GM19463 (cell line): ENCODE results near the gene SGCD.
"Not testable (repeated sequence)": the region's sequence is repeated elsewhere in the genome, so short reads cannot be mapped to it uniquely, and the experiment has no call there.

Source experiments
- ATAC-seq: cut with Tn5 transposase; IDR thresholded peaks from one replicate; pipeline ENCODE4 v1.9.1; 2021; ENCODE audit warnings: mild to moderate bottlenecking, moderate library complexity; ENCODE audit not compliant: unreplicated experiment

The SGCD gene

DNA sequence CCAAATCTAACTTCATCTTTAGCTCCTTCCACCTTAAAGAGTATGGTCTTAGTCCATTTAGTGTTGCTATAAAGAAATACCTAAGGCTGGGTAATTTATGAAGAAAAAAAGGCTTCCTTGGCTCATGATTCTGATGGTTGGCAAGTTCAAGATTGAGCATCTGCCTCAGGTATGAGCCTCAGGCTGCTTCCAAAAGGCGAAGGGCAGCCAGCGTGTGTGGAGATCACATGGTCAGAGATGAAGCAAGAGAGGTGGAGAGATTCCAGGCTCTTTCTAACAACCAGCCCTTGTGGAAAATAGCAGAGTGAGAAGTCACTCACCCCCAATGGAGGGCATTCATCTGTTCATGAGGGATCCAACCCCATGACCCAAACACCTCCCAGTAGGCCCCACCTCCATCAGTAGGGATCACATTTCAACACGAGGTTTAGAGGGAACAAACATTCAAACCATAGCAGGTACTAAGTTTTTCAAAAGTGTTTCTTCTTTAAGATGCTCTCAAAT lies 225.9 kb downstream of the SGCD start:
- ATAC-seq, result no peak

DNA sequence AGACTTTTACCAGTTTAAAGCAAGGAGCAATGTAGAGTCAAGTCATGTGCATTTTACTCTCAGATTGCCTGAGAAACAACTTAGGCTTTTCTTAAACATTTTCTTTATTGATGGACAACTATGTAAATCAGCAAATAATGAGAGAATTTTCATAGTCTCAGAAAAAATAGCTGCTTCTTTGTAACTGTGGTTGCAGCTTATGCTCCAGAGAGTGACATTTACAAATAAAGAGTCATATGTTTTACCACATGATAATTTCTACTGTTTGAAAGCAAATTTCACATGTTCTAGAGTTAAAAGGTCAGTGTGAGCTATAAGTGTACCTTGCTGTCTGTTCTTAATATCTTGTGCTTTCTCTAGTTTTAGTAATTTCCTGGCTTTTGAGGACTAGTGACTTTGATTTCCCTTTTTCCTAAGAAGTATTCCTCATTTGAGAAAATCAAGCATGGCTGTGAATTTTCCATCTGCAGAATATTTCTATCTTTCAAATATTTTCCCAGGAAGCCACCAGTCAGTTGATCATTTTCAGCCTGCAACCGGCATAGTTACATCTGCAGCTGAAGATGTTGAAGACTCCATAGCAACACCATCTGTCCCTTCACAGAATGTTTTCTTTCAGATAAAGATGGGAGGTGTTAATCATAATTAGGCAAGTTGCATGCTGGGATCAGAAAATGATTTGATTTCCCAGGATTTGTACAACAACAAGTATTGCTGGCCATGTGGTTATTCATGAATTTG lies 229.9 kb downstream of the SGCD start:
- ATAC-seq, result no peak

DNA sequence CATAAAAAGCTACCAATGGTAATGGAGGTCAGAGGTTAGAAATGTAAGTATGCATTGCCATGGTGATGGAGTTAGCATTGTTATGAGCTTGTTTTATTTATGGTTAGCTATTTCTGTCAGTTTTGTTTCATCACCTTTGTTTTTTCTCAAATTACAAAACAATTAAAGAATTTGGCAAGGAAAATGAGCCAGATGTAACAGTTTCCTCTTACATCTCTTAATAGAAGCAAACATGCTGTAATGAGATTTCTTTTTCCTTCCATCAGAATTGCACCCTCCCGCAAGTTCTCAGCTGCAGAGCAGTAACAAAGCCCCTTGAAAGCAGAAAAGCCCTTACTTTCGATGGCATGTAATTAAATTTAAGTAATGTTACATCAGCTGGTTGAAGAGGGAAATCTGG lies 233.0 kb downstream of the SGCD start:
- ATAC-seq, result no peak

DNA sequence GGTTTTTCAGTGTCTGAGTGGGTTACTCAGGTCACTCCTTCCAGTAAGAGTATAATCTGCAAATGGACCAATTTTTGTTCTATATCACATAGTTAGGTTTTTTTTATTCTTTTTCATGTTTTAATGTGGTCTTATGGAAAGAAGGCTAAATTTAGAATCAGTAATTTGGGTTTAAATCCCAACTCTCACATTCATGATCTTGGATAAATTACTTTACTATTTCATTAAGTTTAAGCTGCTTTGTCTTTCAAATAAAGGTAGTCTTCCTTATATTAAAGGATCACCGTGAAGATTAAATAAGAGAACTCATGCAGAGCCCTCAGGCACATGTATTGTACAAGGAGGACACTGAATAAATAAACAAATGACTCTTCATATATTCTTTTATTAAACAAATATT lies 234.7 kb downstream of the SGCD start:
- ATAC-seq, result no peak

DNA sequence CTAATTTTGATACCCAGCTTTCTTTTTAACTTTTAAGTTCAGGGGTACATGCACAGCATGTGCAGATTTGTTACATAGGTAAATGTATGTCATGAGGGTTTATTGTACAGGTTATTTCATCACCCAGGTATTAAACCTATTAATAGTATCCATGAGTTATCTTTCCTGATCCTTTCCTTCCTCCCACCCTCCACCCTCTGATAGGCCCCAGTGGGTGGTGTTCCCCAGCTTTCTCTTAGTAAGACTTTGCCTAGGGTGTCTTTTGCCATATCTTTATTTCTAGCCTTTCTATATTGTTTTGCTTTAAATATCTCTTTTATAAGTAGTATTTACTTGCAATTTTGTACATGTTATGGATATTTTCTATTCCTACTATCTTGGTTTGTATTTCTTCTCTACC lies 243.7 kb downstream of the SGCD start:
- no peak for ATAC-seq

DNA sequence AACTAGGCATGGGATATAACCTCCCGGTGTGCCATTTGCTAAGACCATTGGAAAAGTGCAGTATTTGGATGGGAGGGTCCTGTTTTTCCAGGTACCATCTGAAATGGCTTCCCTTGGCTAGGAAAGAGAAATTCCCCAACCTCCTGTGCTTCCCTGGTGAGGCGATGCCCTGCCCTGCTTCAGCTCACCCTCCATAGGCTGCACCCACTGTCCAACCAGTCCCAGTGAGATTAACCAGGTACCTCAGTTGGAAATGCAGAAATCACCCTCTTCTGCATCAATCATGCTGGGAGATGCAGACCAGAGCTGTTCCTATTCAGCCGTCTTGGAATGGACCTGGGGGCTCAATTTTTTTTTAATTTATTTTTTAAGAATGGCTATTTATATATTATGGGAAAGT lies 254.8 kb downstream of the SGCD start:
- no peak for ATAC-seq

DNA sequence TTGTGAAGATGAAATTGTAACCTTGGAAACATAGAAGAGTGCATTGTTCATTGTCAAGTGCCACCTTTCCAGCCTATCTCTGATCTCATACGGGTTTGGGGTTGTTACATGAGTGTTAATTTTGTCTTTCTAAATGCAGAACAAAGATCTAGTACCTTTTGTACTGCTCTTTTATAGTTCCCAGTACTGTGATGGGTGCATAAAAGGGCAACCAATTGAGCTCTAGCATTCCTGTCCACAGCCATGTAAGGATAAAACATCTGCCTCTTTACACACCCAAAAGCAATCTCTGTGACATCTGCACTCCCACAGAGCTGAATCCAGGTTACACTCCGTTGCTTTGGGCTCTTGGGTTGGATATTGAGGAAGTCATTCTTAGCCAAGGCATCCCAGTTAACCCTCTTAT lies 255.2 kb downstream of the SGCD start:
- ATAC-seq, result no peak

DNA sequence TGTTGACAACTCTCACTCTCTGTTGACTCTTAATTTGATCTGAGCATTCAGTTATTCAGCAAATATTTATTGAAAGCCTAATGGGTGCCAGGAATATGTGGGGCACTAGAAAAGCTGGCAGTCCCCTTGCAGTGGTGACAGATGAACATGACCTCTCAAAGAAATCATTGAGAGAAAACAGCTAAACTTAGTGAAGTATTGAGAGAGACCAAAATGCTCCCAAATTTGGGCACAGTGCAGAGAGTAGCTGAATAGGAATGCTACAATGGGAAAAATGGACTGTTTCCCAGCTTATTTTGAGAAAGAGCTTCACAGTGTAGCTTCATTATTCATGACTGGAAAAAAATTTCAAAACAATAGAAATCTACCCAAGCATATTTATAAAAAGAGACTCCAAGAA lies 257.9 kb downstream of the SGCD start:
- no peak for ATAC-seq

DNA sequence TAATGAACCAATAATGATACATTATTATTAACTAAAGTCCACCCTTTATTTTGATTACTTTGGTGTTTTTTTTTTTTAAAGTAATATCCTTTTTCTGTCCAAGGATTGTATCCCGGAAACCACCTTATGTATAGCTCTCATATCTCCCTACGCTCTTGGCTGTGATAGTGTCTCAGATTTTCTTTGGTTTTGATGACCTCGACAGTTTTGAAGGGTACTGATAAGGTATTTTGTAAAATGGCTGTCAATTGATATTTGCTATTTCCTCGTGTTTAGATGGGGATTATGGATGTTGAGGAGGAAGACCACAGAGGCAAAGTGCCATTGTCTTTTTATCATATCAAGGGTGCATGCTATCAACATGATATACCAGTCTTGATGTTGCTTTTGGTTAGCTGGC lies 259.0 kb downstream of the SGCD start:
- no peak for ATAC-seq

DNA sequence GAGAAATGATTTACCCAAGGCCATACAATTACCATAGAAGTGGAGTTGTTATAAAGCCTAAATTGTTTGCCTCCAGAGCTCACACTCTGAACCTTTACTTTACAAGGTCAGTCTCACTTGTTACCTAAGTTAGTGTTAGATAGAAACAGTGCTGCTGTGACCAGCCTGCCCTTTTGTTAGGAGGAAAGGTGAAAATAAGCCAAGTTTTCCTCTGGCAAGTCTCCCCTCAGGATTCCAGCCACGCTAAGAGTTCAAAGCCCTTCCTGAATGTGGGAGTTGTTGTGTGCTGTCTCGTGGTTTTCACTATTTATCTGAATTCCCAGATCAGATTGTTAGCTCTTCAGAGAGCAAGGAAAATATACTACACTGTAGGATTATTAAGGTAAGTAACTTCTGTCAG lies 260.0 kb downstream of the SGCD start:
- ATAC-seq, result no peak

DNA sequence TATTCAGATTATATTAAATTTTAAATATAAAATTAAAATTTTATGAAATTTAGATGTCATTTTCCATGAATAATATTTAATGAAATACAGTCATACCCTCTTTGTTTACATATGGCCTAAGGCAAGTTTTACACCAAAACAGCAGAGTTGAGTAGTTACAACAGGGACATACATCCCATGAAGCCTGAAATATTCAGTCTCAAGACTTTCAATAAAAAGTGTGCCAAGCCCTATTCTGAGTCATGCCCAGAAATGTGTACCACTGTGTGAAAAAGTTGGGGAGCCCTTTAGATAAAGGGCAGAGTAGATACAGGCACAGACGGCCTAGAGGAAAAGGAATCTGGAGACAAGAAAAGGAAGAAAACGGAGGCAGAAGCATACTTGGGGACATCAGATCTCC lies 261.3 kb downstream of the SGCD start:
- ATAC-seq, result no peak

DNA sequence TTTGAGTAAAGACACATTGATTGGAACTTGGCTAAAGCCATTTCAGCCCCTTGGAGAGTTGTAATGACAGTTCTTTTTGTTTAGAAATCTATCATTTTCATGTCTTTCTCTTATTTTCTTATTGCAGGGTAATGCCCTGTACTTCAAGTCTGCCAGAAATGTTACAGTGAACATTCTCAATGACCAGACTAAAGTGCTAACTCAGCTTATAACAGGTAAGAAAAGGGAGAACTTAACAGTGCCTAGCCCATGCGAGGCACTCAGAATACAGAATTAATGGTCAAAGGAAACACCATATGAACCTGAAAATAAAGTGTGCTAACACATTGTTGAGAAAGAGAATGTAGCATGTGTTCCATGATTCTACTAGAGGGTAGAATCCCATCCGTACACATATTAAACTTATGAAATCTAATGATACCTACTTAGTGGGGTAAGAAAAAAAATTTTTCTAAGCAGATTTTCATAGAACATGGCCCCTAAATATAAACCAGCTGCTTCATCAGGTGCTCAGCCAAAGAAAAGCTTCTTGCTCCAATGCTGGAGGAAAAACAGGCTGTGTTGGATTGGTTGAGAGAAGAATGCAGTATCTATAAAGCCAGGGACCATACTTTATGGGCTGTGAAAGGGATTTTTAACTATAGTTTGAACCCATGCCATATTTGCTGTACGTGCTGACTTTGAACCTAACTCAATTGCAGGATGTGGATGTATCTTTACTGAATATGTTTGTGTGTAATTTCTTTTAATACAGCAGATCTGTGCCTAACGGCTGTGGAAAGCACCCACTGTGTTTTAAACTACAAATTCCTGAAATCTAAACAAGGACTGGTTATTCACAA lies 262.4 kb downstream of the SGCD start:
- no peak for ATAC-seq

DNA sequence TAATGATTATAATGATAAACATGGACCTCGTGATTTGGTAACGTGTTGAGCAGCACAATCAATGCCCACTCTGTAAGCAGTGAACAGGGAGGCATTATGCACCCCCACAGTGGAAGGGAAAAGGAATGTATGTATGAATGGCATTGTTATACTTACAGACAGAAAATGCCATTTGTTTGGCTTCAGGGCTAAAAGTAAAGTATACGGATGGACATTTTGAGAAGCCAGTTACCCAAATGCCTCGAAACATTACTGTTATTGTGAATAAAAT lies 262.9 kb downstream of the SGCD start:
- no peak for ATAC-seq

DNA sequence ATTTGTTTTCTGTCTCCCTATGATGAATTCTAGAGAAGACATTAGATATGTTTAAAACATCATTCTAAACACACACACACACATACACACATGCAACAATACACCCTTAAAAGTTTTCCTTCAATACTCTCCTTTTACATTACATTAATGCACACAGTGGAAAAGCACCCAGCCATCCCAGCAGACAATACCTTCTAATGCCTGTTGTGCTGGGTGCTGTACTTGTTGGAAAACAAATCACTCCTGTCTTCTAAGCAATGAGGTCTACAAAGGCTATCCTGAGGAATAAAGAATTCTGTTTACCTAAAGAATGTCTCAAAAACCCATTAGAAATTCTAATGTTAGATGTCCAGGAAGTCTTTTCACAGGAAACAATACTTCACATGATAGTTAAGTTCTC lies 264.0 kb downstream of the SGCD start:
- no peak for ATAC-seq

DNA sequence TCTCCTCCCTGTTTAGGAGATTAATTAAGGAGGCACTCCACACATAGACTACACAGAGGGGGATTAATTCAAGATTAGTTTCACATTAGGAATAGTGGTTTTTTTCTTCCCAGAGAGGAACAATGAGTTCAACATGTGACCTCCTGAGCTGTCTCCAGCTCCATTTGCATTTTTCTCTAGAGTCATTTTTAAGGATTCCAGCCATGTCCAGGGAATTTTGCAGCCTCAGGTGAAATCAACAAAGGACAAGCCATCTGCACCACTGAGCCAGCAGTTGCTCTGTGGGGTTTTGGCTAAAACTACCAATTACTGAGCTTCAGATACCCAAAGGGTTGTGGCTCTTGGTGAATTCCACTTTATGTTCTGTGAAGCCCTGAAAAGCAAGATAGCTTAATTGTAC lies 264.7 kb downstream of the SGCD start:
- no peak for ATAC-seq

DNA sequence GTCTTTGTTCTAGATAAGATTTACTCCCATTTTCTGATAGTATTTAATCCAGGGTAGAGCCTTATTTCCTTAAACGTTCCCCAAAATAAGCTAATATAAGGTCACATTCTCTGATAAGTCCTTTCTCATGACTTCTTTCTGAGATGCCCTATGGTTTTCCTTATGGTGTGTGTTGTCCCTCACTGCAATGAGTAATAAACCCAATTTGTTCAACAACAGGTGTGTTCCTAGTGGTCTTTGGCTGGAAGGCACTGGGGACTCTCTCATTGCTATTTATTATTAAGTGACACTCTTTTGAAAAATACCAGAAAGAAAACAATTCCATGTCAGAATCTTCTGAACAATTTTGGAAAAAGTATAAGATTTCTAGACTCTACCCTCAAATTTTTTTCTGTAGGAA lies 266.6 kb downstream of the SGCD start:
- ATAC-seq, result no peak

DNA sequence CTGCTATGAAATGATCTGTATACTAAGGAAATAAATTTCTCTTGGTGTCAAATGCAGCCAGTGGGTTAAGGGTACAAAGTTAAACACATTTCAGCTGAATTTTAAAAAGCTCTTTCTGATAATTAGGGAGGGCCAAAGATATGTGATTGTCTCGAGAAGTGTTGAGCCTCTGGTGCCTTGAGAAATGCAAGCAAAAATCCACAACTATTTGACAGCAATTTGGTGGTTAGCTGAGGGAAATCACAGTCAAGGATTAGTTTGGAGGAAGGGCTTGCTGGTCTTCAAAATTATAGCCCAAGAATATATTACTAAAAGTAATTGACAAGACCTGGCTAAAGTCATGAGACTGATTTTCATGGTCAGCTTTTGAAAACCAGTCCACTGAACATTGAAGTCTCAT lies 267.4 kb downstream of the SGCD start:
- no peak for ATAC-seq

DNA sequence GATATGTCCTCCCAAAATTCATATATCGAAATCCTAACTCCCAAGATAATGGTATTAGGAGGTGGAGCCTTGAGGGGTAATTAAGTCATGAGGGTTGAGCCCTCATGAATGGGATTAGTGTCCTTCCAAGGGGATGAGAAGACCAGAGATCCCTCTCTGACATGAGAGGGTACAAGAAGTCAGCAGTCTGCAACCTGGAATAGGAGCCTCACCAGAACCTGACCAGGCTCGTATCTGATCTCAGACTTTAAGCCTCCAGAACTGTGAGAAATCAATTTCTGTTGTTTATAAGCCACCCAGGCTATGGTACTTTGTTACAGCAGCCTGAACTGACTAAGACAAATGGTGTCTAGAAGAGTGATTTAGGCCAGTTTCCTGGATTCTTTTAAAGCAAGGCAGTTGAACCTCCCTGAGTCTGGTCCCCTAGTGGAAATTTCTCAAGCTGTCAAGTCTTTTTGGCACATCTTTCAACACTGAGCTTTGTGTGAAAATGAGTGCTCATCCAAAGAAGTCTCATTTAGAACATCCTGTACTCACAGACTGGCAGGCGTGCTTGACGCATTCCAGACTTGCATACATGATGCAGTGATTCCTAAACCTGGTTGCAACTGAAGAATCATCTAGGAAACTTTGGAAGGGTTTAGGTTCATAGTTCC lies 268.3 kb downstream of the SGCD start:
- no peak for ATAC-seq

DNA sequence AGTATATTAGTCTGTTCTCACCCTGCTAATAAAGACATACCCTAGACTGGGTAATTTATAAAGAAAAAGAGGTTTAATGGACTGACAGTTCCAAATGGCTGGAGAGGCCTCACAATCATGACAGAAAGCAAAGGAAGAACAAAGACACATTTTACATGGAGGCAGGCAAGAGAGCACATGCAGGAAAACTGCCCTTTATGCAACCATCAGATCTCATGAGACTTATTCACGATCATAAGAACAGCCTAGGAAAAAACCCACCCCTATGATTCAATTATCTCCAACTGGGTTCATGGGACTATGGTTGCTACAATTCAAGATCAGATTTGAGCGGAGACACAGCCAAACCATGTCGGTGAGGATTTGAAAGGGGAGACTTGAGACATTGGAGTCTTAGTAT lies 270.3 kb downstream of the SGCD start:
- ATAC-seq, result no peak

DNA sequence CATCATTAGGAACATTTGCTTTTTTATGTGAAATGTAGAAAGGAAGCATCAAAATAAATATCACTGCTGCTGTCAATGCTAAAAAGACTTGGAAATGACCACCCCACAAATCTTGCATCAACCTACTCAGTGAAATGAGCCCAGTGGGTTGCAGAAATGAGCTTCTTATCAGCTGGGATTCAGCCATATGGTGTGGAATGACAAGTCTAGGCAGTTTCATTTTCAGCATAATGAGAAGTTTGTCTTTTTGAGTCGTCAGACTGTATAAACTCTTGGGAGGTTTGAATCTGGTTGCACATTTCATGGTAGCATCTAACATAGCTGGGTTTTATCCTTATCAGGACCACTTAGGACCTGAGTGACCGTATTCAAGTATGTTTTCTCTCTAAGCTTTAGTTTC lies 272.0 kb downstream of the SGCD start:
- ATAC-seq, result no peak

DNA sequence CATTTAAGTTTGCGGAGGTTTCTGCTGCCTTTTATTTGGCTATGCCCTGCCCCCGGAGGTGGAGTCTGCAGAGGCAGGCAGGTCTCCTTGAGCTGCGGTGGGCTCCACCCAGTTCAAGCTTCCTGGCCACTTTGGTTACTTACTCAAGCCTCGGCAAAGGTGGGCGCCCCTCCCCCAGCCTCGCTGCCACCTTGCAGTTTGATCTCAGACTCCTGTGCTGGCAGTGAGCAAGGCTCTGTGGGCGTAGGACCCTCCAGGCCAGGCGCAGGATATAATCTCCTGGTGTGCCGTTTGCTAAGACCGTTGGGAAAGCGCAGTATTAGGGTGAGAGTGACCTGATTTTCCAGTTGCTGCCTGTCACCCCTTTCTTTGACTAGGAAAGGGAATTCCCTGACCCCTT lies 283.6 kb downstream of the SGCD start:
- ATAC-seq, result not testable (repeated sequence)

DNA sequence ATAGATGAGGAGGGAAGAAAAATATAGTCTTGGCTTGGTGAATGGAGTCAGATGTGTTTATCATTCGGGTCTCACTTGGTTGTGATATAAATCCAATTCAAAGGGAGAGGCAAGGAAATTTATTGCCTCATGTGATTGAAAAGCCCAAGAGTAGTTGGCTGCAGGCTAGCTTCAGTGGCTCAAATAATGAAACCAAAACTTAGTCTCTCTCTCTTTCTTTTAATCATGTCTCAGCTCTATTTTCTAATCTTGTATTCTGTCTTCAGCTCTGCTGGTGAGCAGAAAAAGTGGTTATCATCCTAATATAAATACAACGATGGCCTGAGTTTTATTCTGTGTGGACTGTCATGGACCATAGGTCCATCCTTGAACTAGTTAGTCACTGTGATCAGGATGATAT lies 288.9 kb downstream of the SGCD start:
- ATAC-seq, result no peak
